Tibial nerve (tissue), 4 donors: Measurements from ENCODE around the gene PTRH1.

Experiments
- CTCF ChIP-seq, 5 experiments: fragments of 200-600 bp in 3 of 5; fragments of 450-650 bp in 2 of 5; sonication (generic) in 3 of 5; IDR thresholded peaks; one replicate each; pipeline ENCODE4 v1.5.1; 2016 to 2019; ENCODE audit warnings: antibody characterized with exemption in 5 of 5, mild to moderate bottlenecking in 3 of 5, moderate library complexity in 2 of 5
- EP300 ChIP-seq, 2 donors: sonication (generic); formaldehyde crosslinking; IDR thresholded peaks; one replicate each; pipeline ENCODE4 v1.6.1; 2017; ENCODE audit warnings: antibody characterized with exemption in 2 of 2, mild to moderate bottlenecking in 1 of 2

DNA sequence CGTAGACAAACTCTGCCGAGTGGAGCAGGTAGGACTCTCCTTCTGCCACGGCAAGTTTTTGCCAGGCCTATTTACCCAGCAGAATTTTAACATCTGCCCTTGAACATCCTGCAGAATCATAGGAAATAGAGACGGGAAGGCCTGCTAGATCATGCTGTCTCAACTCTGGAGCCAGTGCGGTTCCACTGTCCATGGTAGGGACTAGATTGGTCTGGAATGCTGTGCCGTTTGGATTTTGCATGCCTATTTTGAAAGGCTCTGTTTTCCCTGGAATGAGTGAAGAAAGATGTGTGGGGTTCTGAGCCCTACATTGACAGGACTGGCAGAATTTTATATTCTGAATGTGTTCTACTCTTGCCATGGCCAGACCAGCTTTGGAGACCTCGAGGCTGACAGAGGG is 42.2 kb downstream of the PTRH1 start:
- TF ChIP-seq CTCF (IDR thresholded peaks at IDR 0.05) = no peak
- TF ChIP-seq EP300 (IDR thresholded peaks at IDR 0.05) = no peak
